Chondrocyte (in vitro differentiated cells): ENCODE data around the gene SNRPB2. TPM values are rescaled to one million over a fixed set of nuclear protein-coding genes. Genes with fewer than 3 reads are reported as not detected.

Experiments used
- DNase-seq: peaks from one replicate; pipeline ENCODE4 v3.0.0; 2021; ENCODE audit warnings: mixed read lengths, low spot score
- H3K27ac Mint-ChIP-seq: one replicate; pipeline ENCODE4 v1.8.0; 2021; ENCODE audit warnings: mild to moderate bottlenecking, moderate library complexity, mixed read lengths; ENCODE audit not compliant: unreplicated experiment
- H3K27me3 Mint-ChIP-seq: 2 replicates; pipeline ENCODE4 v1.8.0; 2021; ENCODE audit warnings: low read depth, mixed read lengths
- H3K36me3 Mint-ChIP-seq: 2 replicates; pipeline ENCODE4 v1.8.0; 2021; ENCODE audit warnings: low read depth, mixed read lengths
- H3K4me1 Mint-ChIP-seq: 2 replicates; pipeline ENCODE4 v1.8.0; 2021; ENCODE audit warnings: low read depth, mild to moderate bottlenecking, mixed read lengths
- H3K4me3 Mint-ChIP-seq: one replicate; pipeline ENCODE4 v1.8.0; 2021; ENCODE audit warnings: mild to moderate bottlenecking, moderate library complexity, mixed read lengths; ENCODE audit not compliant: unreplicated experiment
- H3K9me3 Mint-ChIP-seq: 2 replicates; pipeline ENCODE4 v1.8.0; 2021; ENCODE audit warnings: low read depth, mixed read lengths
- total RNA-seq: library from RNA; stranded (reverse); gene quantifications from 3 replicates; pipeline ENCODE4 v1.2.1, GENCODE V29; 2021
- TF ChIP-seq, protein P1 (sequence below): fragments of 200-600 bp; sonication (generic); IDR thresholded peaks from 2 replicates; pipeline ENCODE4 v1.5.0; 2021; ENCODE audit warnings: antibody characterized with exemption, mild to moderate bottlenecking, moderate library complexity

Gene SNRPB2
- total RNA-seq, 1 donor from 2014 or later, result 47.9 TPM

DNA sequence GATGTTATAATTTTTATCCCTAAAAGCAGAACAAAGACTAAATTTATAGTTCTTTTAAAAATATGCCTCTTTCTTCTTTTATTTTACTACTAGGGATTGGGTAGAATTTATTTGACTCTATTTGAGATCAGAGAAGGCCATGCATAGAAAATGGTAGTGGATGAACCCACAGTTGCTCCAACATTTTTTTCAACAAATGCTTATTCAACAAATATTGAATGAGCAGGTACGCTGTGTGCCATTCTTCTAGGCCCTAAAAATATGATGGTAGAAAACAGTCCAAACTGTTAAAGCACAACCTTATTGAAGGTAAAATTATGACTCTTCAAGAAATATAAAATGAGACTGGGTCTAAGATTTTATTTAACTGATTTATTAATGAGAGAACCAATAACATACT, 48.3 kb downstream of the SNRPB2 start:
- TF ChIP-seq, protein P1, sequence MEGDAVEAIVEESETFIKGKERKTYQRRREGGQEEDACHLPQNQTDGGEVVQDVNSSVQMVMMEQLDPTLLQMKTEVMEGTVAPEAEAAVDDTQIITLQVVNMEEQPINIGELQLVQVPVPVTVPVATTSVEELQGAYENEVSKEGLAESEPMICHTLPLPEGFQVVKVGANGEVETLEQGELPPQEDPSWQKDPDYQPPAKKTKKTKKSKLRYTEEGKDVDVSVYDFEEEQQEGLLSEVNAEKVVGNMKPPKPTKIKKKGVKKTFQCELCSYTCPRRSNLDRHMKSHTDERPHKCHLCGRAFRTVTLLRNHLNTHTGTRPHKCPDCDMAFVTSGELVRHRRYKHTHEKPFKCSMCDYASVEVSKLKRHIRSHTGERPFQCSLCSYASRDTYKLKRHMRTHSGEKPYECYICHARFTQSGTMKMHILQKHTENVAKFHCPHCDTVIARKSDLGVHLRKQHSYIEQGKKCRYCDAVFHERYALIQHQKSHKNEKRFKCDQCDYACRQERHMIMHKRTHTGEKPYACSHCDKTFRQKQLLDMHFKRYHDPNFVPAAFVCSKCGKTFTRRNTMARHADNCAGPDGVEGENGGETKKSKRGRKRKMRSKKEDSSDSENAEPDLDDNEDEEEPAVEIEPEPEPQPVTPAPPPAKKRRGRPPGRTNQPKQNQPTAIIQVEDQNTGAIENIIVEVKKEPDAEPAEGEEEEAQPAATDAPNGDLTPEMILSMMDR, result no peak
- H3K36me3 Mint-ChIP-seq, result no peaks in the 10 kb centered on the region
- no peak overlapping the region for H3K27ac Mint-ChIP-seq
- peaks cover 19% of the 10 kb centered on the region for H3K9me3 Mint-ChIP-seq
- H3K4me1 Mint-ChIP-seq, result no peaks in the 10 kb centered on the region
- H3K27me3 Mint-ChIP-seq, result peaks cover 8% of the 10 kb centered on the region
- no peak for DNase-seq
- no peak overlapping the region for H3K4me3 Mint-ChIP-seq

GRCh38 chr20:16781496-16781895, 51.7 kb downstream of the SNRPB2 start:
- Mint-ChIP-seq H3K4me1 (peaks cover 9% of the 10 kb centered on the region), H3K27ac (no peak overlapping the region)

DNA sequence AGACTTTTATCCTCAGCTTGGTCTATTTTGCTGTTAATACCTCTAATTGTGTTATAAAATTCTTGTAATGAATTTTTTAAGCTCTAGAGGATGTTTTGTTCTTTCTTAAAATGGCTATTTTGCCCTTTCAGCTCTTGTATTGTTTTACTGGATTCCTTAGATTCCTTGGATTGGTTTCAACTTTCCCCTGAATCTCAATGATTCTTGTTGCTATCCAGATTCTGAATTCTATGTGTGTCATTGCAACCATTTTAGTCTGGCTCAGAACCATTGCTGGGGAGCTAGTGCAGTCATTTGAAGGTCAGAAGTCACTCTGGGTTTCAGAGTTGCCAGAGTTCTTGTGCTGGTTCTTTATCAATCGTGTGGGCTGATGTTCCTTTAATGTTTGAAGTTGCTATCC, 55.4 kb downstream of the SNRPB2 start:
- no peak for DNase-seq
- Mint-ChIP-seq H3K27me3 (peaks cover 9% of the 10 kb centered on the region), H3K9me3 (peaks cover 16% of the 10 kb centered on the region), H3K36me3 (no peaks in the 10 kb centered on the region), H3K27ac (no peak overlapping the region), H3K4me3 (no peak overlapping the region), H3K4me1 (peaks cover 9% of the 10 kb centered on the region)
- TF ChIP-seq, protein P1, result no peak

More at GRCh38 chr20:16781496-16781895, 51.7 kb downstream of the SNRPB2 start:
- Mint-ChIP-seq H3K36me3 (no peaks in the 10 kb centered on the region), H3K4me3 (no peak overlapping the region), H3K9me3 (peaks cover 13% of the 10 kb centered on the region), H3K27me3 (peaks cover 6% of the 10 kb centered on the region)
- DNase-seq, result no peak
- TF ChIP-seq, protein P1, result no peak

Other genes with a start within 250 kb of the SNRPB2 start
- 11.2 to 14.5 TPM (median 11.9 TPM) in 3 replicates for gene KIF16B, start 156.6 kb upstream of the SNRPB2 start, total RNA-seq
- gene OTOR, start 18.3 kb downstream of the SNRPB2 start, total RNA-seq, result not detected in 3 replicates